HG03066 (cell line): ENCODE measurements around the gene HMG20A.

Experiments
- ATAC-seq: cut with Tn5 transposase; IDR thresholded peaks from one replicate; pipeline ENCODE4 v1.9.1; 2021; ENCODE audit warnings: low read depth; ENCODE audit not compliant: unreplicated experiment

HMG20A gene

GRCh38 chr15:77495838-77496596 is 75.3 kb downstream of the HMG20A start:
- ATAC-seq, result no peak

DNA sequence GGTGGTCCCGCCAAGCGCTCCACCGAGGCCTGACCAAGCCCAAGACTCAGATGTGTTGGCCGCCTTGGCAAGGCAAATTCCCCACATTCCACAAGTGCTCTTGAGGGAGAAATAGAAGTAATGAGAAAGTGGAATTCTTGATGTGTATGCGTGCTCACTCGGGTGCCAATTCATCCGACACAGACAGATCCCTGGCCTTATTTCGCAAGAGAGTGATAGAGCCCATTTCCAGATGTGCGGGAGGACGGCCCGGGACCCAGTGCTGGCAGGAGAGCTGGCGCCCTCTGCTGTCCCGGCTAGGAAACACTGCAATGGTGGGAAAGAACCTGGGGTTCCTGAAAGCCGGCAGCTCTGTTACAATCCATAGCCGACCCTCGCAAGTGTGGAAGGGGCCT is 76.0 kb downstream of the HMG20A start:
- ATAC-seq, result no peak

- no peak for ATAC-seq
These were observed 76.5 kb downstream of the HMG20A start for GRCh38 chr15:77497110-77497737.

GRCh38 chr15:77497942-77498361 is 77.3 kb downstream of the HMG20A start:
- no peak for ATAC-seq

DNA sequence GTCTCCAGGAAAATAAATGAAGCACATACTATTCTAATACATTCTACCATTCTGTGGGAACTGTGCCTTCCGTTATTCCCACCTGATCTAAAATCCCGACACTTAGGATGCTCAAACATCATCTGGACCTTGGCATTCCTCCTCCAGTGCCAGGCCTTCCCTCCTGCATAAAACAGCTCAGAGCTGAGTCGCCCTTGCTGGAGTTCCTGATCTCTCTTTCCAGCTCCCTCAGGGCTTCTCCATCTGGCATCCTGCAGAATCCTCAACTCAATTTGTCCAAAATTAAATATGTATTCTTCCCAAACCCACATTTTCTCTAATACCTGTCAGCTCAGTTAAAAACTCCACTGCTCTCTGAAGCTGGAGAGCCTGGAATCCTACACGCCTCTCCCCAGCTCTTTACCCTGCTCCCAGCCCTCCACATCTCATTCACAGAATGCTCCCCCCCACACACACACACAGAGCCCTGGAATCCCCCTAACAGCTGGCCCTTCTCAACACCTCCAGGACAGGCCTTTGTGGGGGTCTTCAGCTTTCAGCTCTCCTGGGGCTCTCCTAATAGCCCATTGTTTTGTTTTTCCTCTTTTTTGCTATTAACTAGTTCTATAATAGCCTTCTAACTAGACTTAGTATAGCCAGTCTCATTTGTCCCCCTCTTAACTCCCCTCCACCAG is 78.5 kb downstream of the HMG20A start:
- ATAC-seq, result no peak

DNA sequence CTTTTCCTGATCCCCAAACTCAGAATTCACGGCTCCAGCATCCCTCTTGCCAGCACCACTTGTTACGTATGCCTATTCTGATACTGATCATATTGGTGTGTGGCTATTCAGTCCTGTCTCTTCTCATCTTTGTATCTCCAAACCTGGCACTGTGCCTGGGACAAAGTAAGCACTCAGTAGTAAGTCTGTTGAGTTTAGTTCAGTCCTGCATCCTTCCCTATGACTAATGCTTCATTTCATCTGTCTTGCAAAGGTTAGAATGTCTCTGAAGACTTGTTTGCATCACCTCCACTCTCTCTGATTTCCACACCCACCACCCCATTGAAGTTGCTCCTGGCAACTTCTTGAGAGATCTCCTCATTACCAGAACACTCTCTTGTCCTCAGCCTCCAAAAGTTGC is 80.3 kb downstream of the HMG20A start:
- ATAC-seq, result no peak

GRCh38 chr15:77502379-77503095 is 81.8 kb downstream of the HMG20A start:
- ATAC-seq, result no peak

DNA sequence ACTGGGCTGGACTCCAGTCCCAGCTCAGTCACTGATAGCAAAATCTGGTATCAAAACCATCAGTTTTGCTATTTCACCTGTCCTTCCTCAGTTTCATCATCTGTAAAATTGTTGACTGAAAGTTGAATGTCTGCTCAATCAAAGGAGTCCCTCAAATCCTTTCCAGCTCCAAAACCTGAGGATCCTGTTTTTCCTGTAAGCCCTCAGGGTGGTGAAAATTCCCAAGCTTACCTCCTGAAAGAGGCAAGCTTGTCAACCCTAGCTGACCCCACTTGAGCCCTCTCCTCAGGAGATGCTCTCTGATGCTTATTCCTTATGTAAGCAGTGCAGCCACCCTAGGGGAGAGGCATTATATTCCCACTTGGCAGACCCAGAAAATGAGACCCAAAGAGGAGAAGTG is 82.6 kb downstream of the HMG20A start:
- no peak for ATAC-seq

- no peak for ATAC-seq
These were observed 83.1 kb downstream of the HMG20A start for GRCh38 chr15:77503764-77504163.

DNA sequence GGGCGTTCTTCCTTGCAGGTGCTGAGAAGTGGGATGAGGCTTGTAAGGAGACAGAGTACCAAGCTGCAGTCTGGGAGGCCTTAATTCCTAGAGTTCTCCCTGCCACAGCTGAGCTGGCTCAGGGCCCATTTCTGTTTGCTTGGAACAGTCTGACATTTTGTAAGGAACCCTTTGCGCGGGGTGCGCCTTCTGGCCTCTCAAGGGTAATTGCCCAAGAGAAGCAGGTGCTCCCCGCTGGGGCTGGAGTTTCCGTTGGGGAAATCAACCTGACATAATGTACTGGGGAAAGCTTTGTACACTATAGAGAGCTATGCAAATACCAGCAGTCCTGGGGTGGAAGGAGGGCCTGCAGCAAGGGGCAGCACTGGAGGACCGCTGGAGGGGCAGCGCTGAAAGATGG is 83.6 kb downstream of the HMG20A start:
- no peak for ATAC-seq

DNA sequence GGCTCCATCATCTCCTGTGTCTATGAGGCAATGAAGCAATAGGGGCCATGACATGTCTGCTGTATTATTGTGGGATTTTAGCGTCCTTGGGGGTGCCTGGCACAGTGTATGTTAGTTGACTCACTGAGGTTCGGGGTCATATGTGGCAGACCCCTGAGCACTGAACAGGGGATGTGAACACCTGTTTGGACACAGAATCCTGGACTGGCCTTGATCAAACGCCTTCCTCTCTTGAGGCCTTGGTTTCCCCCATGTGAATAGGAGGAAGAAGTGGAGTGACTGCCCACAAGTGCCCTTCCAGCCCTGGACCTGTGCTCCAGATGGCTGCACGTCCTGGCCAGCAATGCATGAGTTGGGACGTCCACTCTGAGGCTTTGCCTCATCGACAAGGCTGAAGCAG is 84.2 kb downstream of the HMG20A start:
- no peak for ATAC-seq

DNA sequence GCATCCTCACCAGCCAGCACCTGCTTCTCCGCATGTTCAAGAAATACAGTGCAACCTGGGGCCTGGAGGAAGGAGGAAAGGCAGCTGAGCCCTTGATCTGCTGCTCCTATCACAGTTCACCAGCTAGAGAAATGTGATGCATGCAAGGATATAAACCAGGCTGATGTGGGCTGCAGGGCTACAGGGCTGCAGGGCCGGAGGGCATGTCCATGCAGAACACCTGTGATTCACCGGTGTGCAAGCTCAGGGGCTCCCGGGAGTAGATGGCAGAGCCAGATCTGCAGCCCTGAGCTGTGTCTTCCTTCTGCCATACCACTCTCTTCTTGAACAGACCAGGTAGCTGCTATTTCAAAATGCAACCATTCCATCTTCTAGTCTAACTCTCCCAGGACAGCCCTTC is 84.9 kb downstream of the HMG20A start:
- ATAC-seq, result no peak

DNA sequence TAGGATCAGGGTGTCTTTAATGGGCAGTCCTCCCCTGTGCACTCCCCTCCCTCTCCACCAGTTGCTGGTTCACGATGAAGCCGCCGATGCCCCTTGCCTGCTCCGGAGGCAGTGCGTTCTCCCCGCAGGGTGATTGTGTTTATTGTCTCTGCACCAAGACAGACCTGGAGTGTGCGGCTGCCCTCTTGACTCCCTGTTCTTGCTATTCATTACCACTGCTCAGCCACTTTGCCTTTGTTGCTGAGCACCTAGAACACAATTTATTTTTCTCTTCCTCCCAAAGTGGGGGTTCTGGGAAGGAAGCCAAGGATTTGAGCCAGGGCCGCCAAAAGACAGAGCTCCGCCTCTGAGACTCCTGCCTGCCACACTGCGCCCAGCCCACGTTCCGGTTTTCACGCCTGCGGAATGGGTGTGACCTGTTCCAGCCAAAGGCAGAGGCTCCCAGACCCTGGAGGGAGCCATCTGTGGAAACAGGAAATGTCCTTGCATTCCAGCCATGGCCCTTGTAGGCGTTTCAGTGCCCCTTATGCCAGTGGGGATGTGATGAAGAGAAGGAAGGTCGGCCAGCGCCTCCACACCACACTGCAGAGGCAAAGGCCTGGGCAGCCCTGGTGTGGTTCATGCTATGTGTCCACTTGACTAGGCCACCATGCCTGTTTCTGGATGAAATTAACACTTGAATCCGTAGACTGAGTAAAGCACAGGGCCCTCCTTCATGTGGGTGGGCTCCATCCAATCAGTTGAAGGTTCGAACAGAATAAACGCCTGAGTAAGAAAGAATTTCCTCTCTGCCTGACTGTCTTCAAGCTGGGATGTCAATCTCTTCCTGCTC is 85.8 kb downstream of the HMG20A start:
- ATAC-seq, result no peak

DNA sequence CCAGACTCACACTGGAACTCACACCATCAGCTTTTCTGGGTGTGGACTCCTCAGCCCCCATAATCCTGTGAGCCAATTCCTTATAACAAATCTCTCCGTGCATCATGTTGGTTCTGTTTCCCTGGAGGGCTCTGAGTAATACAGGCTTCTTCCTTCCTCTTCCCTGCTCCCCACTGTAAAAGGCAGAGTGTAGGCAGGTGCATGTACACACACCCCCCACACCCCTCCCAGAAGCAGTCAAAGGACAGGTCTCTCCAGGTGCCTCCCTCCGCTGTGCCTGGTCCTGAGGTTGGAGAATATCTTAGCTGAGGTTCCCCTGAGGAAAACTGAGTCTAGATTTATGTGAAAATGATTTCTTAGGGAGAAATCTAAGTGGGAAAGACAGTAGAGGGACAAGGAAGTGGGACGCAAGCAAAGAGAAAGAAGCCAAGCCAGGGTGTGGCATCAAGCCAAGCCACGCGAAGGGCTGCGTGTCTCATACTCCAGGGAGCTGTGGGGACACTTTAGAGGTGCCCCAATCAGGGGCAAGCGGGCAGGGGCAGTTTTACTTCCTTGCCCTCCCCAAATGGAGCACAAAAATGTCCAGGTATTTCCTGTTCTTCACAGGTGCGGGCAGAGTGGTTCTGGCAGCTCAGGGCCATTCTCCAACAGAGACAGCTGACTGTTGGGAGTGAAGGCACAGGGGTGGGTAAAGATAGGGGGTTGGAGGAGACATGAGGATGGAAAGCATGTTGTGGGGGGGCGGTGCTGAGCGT is 86.6 kb downstream of the HMG20A start:
- no peak for ATAC-seq

DNA sequence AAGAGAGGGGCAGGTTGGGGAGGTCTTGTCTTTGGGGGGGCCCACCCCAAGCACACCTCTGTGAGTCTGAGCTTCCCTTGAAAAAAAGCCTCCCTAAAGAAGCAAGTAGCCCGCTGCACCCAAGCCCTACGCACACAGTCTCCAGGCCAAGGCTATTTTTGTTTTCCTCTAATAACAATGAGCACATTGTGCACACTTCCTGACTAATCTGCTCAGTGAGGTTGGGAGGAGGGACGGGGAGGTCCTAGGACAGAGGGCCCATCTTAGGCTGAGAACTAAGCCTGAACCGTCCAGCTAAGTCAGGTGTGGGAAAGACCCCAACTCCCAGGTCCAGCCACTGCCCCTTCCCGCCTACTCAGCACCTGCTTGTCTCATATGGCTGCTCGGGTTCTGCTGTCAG is 87.2 kb downstream of the HMG20A start:
- ATAC-seq, result no peak

GRCh38 chr15:77508541-77509243 is 88.0 kb downstream of the HMG20A start:
- no peak for ATAC-seq

- ATAC-seq, result no peak
These were observed 89.7 kb downstream of the HMG20A start for GRCh38 chr15:77510066-77511057.

DNA sequence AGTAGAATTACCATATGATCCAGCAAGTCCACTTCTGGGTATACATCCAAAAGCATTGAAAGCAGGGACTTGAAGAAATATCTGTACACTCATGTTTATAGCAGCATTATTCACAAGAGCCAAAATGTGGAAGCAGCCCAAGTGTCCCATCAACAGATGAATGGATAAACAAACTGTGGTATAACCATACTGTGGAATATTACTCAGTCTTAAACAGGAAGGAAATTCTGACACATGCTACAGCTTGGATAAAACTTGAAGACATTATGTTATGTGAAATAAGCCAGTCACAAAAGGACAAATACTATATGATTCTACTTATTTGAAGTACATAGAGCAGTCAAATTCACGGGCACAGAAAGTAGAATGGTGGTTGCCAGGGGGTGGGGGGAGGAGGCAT is 91.2 kb downstream of the HMG20A start:
- no peak for ATAC-seq
